PFSK-1 (cell line): ENCODE measurements around the gene EXOC5.

Experiments
- POLR2AphosphoS5 ChIP-seq: IDR thresholded peaks from 2 replicates; pipeline ENCODE4 v1.6.1; 2012; ENCODE audit warnings: low read depth, mild to moderate bottlenecking, control low read depth, low read length, moderate library complexity
- TF ChIP-seq, protein P1 (sequence below), 2 experiments: IDR thresholded peaks; 2 replicates each; pipeline versions ENCODE4 v1.6.1 to v1.8.0; 2011 to 2012; ENCODE audit warnings: low read depth in 2 of 2, low read length in 2 of 2, control low read depth in 1 of 2, inconsistent platforms in 1 of 2, mild to moderate bottlenecking in 1 of 2, moderate library complexity in 1 of 2; ENCODE audit not compliant: insufficient read depth in 1 of 2

- no peak for TF ChIP-seq POLR2AphosphoS5
- TF ChIP-seq, protein P1, sequence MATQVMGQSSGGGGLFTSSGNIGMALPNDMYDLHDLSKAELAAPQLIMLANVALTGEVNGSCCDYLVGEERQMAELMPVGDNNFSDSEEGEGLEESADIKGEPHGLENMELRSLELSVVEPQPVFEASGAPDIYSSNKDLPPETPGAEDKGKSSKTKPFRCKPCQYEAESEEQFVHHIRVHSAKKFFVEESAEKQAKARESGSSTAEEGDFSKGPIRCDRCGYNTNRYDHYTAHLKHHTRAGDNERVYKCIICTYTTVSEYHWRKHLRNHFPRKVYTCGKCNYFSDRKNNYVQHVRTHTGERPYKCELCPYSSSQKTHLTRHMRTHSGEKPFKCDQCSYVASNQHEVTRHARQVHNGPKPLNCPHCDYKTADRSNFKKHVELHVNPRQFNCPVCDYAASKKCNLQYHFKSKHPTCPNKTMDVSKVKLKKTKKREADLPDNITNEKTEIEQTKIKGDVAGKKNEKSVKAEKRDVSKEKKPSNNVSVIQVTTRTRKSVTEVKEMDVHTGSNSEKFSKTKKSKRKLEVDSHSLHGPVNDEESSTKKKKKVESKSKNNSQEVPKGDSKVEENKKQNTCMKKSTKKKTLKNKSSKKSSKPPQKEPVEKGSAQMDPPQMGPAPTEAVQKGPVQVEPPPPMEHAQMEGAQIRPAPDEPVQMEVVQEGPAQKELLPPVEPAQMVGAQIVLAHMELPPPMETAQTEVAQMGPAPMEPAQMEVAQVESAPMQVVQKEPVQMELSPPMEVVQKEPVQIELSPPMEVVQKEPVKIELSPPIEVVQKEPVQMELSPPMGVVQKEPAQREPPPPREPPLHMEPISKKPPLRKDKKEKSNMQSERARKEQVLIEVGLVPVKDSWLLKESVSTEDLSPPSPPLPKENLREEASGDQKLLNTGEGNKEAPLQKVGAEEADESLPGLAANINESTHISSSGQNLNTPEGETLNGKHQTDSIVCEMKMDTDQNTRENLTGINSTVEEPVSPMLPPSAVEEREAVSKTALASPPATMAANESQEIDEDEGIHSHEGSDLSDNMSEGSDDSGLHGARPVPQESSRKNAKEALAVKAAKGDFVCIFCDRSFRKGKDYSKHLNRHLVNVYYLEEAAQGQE (IDR thresholded peaks at IDR 0.05; ENCODE audit: insufficient read depth in 1 of 2, low read depth in 2 of 2, low read length in 2 of 2), result no peak
Observed at GRCh38 chr14:57171363-57171762, 97.3 kb downstream of the EXOC5 start.
